Lower lobe of right lung (tissue), 2 donors: ENCODE data around the gene MED9. TPM values are rescaled to one million over a fixed set of nuclear protein-coding genes. Genes with fewer than 3 reads are reported as not detected.
"Not testable (repeated sequence)": the region's sequence is repeated elsewhere in the genome, so short reads cannot be mapped to it uniquely, and the experiment has no call there.

Source experiments
- ATAC-seq, 2 donors: fragments of 200-7000 bp; cut with Tn5 transposase; one replicate each; pipeline ENCODE4 v1.9.1; 2020 to 2022; ENCODE audit warnings: mild to moderate bottlenecking in 2 of 2, moderate library complexity in 2 of 2
- DNase-seq: peaks from one replicate; pipeline ENCODE4 v3.0.0-alpha.2; 2020
- H3K27ac ChIP-seq: fragments of 200-600 bp; one replicate; pipeline ENCODE4 v1.8.0; 2022
- H3K27me3 ChIP-seq: fragments of 200-600 bp; one replicate; pipeline ENCODE4 v1.8.0; 2022; ENCODE audit warnings: low read depth
- H3K36me3 ChIP-seq: fragments of 200-600 bp; one replicate; pipeline ENCODE4 v1.8.0; 2022; ENCODE audit warnings: mild to moderate bottlenecking
- H3K4me1 ChIP-seq: fragments of 200-600 bp; one replicate; pipeline ENCODE4 v1.8.0; 2022
- H3K4me3 ChIP-seq: fragments of 200-600 bp; one replicate; pipeline ENCODE4 v1.8.0; 2022; ENCODE audit warnings: mild to moderate bottlenecking
- H3K9me3 ChIP-seq: fragments of 200-600 bp; one replicate; pipeline ENCODE4 v1.8.0; 2022
- intact Hi-C: fragments of 100-400 bp; cut with DNase I; formaldehyde crosslinking; loops from one replicate; pipeline ENCODE4 v1.11.0; 2022
- total RNA-seq: library from RNA; stranded (reverse); fragmentation: NEBNext Ultra II Directional; extraction: Animal tissue kit (Norgen Biotek cat#: 25700); gene quantifications from one replicate; pipeline ENCODE4 v1.2.1, GENCODE V29; 2021
- TF ChIP-seq, protein P1 (sequence below): fragments of 200-600 bp; IDR thresholded peaks from one replicate; pipeline ENCODE4 v1.8.0; 2022; ENCODE audit warnings: antibody characterized with exemption, mild to moderate bottlenecking
- donor health status: DM: no; HTN: yes; CAD: no; lungs with severe emphysema.

Gene MED9
- total RNA-seq, 1 donor from 2014 or later = 14.5 TPM

DNA sequence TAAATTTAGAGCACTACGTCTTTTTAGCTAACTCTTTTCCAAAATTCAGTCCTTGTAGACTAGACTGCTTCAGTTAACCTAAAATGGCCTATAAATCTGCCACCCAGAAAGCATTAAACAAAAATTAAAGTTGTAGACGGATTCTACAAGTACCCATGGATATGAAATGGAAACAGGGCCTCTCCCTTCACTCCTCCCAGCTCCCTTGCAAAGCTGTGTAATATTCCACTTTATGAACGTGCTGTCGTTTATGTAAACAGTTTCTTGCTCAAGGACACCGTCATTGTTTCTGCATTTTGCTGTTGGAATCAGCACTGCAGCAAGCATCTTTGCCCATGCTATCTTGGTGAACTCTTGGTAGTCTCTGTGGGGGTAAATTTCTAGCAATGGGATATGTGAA lies 5.1 kb downstream of the MED9 start:
- no peaks in the 10 kb centered on the region for H3K27me3 ChIP-seq
- intact Hi-C loops = no loop called here
- DNase-seq (no peak), ATAC-seq (no peak)
- H3K4me3 ChIP-seq = no peak overlapping the region
- H3K36me3 ChIP-seq = peaks cover 10% of the 10 kb centered on the region
- TF ChIP-seq, protein P1, sequence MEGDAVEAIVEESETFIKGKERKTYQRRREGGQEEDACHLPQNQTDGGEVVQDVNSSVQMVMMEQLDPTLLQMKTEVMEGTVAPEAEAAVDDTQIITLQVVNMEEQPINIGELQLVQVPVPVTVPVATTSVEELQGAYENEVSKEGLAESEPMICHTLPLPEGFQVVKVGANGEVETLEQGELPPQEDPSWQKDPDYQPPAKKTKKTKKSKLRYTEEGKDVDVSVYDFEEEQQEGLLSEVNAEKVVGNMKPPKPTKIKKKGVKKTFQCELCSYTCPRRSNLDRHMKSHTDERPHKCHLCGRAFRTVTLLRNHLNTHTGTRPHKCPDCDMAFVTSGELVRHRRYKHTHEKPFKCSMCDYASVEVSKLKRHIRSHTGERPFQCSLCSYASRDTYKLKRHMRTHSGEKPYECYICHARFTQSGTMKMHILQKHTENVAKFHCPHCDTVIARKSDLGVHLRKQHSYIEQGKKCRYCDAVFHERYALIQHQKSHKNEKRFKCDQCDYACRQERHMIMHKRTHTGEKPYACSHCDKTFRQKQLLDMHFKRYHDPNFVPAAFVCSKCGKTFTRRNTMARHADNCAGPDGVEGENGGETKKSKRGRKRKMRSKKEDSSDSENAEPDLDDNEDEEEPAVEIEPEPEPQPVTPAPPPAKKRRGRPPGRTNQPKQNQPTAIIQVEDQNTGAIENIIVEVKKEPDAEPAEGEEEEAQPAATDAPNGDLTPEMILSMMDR = no peak
- peaks cover 27% of the 10 kb centered on the region for H3K4me1 ChIP-seq
- no peaks in the 10 kb centered on the region for H3K9me3 ChIP-seq
- H3K27ac ChIP-seq = no peak overlapping the region

DNA sequence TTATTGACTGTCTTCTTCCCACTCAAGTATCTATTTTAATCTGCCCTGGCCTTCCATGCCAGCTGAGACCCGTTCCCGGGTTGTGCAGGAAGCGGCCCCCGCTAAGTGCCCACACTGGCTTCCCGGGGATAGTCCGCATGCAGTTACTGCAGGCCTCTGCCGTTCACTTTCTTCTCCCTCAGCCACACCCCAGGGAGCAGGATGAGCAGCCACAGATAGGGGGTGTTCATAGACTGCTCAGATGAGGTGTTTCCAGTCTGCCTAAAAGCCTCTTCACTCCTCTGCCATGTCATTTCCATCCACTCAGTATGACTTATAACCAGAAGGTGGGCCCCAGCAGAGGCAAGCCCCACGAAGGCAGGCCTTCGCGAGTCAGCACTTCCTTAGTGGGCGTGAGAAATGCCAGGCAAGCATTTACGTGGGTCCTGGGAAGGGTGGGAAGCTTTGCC lies 7.7 kb downstream of the MED9 start:
- peaks cover 21% of the 10 kb centered on the region for H3K36me3 ChIP-seq
- TF ChIP-seq, protein P1 = no peak

GRCh38 chr17:17485420-17485819 lies 8.6 kb downstream of the MED9 start:
- H3K4me1 ChIP-seq = peaks cover 3% of the 10 kb centered on the region
- H3K27ac ChIP-seq = no peak overlapping the region
- peaks cover 21% of the 10 kb centered on the region for H3K36me3 ChIP-seq
- H3K27me3 ChIP-seq = no peaks in the 10 kb centered on the region
- ATAC-seq (no peak), DNase-seq (no peak)
- no peaks in the 10 kb centered on the region for H3K9me3 ChIP-seq
- no peak overlapping the region for H3K4me3 ChIP-seq
- intact Hi-C loops = no loop called here
- TF ChIP-seq, protein P1 = no peak

More for the DNA sequence above, 7.7 kb downstream of the MED9 start:
- Histone ChIP-seq H3K27ac (no peak overlapping the region), H3K27me3 (no peaks in the 10 kb centered on the region), H3K4me1 (peaks cover 4% of the 10 kb centered on the region), H3K4me3 (no peak overlapping the region), H3K9me3 (no peaks in the 10 kb centered on the region)
- intact Hi-C loops = no loop called here
- DNase-seq (no peak), ATAC-seq (peak in 1 of 2 donors; percentile 27)

DNA sequence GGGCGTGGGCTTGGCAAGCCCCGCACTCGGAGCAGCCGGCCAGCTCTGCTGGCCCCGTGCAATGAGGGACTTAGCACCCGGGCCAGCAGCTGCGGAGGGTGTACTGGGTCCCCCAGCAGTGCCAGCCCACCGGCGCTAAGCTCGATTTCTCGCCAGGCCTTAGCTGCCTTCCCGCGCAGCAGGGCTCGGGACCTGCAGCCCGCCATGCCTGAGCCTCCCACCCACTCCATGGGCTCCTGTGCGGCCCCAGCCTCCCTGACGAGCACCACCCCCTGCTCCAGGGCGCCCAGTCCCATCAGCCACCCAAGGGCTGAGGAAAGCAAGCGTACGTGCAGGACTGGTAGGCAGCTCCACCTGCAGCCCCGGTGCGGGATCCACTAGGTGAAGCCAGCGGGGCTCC lies 9.6 kb downstream of the MED9 start:
- H3K27ac ChIP-seq, H3K4me3 ChIP-seq, H3K27me3 ChIP-seq, ATAC-seq, intact Hi-C loops, DNase-seq, H3K4me1 ChIP-seq, H3K9me3 ChIP-seq: not testable (repeated sequence)
- peaks cover 26% of the 10 kb centered on the region for H3K36me3 ChIP-seq

- ATAC-seq (no peak), DNase-seq (no peak)
- TF ChIP-seq, protein P1 = no peak
- H3K36me3 ChIP-seq = peaks cover 39% of the 10 kb centered on the region
- H3K27ac ChIP-seq = no peak overlapping the region
- no peaks in the 10 kb centered on the region for H3K4me1 ChIP-seq
- no peaks in the 10 kb centered on the region for H3K9me3 ChIP-seq
- H3K27me3 ChIP-seq = no peaks in the 10 kb centered on the region
- H3K4me3 ChIP-seq = no peak overlapping the region
- intact Hi-C loops = no loop called here
These were observed 11.2 kb downstream of the MED9 start for GRCh38 chr17:17487998-17488397.

DNA sequence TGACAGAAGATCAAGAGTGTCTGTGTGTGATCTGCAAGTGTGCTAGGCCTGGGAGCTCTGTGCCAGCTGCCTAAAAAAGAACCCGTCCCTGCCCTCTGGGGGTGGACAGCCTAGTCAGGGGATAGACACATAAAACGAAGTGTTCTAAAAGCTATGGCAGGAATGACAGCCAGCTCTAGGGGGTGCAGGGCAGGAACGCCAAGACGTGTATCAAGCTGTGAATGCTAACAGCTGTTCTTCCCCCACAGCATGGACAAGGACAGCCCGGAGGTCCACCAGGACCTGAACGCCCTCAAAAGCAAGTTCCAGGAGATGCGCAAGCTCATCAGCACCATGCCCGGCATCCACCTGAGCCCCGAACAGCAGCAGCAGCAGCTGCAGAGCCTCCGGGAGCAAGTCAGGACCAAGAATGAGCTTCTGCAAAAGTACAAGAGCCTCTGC lies 14.3 kb downstream of the MED9 start:
- H3K4me1 ChIP-seq = peaks cover 17% of the 10 kb centered on the region
- TF ChIP-seq, protein P1 = no peak
- no peaks in the 10 kb centered on the region for H3K9me3 ChIP-seq
- ATAC-seq (no peak), DNase-seq (no peak)
- H3K27me3 ChIP-seq = no peaks in the 10 kb centered on the region
- no peak overlapping the region for H3K4me3 ChIP-seq
- intact Hi-C loops = no loop called here
- H3K36me3 ChIP-seq = peaks cover 34% of the 10 kb centered on the region
- no peak overlapping the region for H3K27ac ChIP-seq
